ENCODE measurements around the gene IER5L. TPM values are rescaled to one million over a fixed set of nuclear protein-coding genes. Genes with fewer than 3 reads are reported as not detected.

The IER5L gene
- total RNA-seq, result 11.2 and 22.8 TPM in 2 replicates

GRCh38 chr9:129177791-129178567, at the start of gene IER5L:
IER5L (minus strand) TSS chr9:129178261; CDS start chr9:129178052, 209 bp downstream.
- peak; percentile 84 to 97 for DNase-seq (ENCODE audit: low read depth in 2 of 2)

- DNase-seq (ENCODE audit: low read depth in 2 of 2), result no peak
Measured at GRCh38 chr9:129227843-129228189, 49.8 kb upstream of the IER5L start.

DNA sequence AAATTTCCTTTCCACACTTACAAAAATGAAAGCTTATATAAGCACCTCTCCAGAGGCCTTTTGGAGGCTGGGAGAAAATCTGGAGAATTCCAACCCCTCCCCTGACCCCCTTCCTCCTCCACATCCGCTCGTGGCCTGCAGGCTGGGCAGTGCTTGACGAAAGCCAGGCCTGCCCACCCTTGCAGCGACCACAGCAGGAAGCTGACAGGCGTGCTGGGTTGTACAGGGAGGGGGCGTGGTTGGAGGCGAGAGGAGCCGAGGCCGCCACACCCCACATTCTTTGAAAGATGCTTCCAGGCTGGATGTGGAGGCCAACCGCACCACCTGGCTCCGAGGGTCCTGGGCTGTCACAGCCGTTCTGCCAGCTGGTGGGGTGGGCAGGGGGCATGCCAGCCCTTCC, 47.8 kb upstream of the IER5L start:
- DNase-seq (ENCODE audit: low read depth in 2 of 2), result peak in 1 of 2 donors; percentile 16

DNA sequence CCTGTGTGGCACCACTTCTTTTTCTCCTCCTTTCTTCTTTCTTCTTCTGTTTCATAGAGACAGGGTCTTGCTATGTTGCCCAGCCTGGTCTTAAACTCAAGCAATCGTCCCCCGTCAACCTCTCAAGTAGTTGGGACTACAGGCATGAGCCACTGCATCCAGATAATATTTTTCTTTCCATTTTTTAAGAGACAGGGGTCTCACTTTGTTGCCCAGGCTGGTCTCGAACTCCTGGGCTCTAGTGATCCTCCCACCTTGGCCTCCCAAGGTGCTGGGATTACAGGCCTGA, 47.4 kb upstream of the IER5L start:
- DNase-seq (ENCODE audit: low read depth in 2 of 2), result no peak

GRCh38 chr9:129224618-129225489, 46.8 kb upstream of the IER5L start:
- no peak for DNase-seq (ENCODE audit: low read depth in 2 of 2)

GRCh38 chr9:129223551-129224208, 45.6 kb upstream of the IER5L start:
- DNase-seq (ENCODE audit: low read depth in 2 of 2), result no peak

DNA sequence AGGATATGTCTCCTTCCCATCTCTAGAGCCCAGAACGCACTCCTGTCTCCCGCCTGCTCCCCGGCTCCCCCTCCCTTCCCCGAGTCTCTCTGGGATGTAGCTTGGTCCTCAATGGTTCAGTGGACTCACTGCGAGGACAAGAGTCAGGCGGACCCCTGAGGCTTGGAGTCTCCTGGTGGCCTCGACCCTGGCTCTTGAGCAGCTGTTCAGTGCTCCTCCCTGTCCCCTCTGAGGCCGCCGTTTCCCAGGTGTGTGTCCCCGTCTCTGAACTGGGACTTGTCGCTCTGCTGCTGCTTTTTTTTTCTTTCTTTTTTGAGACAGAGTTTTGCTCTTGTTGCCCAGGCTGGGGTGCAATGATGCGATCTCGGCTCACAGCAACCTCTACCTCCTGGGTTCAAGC, 44.8 kb upstream of the IER5L start:
- no peak for DNase-seq (ENCODE audit: low read depth in 2 of 2)

DNA sequence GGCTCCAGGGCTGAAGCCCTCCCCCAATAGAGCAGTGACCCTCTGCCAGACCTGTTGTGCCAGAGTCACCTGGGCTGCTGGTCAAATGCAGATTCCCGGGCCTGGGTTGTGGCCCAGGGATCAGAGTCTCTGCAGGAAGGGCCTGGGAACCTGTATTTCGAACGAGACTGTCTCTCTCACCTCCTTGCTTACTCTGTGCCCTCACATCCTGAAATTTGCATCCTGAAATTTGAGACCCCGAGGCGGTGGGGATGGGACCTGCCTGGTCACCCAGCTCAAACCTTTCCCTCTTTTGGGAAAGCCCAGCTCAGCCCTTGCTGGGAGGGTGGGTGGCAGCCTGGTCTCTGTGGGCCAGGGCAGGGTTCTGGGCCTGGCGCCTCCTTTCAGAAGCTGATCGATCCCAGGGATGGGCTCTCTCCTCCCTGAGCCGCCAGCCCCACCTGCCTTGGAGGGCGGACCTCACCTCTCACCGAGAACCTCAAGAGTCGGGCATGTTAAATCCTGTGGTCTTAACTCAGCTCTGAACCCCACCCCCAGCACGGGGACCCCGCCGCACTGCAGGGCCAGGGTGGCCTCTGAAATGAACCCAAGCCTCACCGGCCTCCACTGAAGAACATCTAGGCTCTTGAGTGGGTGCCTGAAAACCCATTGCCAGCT, 44.0 kb upstream of the IER5L start:
- no peak for DNase-seq (ENCODE audit: low read depth in 2 of 2)

DNA sequence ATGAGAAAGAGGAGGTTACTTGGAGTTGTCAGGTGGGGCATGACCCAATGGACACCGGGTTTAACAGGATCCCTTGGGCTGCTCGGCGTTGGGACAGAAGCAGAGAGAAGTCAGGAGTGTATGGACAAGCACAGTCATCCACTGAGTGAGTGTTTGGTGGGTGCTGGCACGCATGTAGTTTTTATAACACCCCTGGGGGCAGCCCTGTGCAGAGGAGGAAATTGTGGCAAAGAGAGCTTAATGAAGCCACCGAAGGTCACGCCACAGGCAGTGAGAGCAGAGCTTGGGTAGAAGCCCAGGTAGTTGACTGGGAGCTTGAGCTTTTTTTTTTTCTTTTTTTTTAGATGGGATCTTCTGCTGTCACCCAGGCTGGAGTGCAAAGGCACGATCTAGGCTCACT, 43.2 kb upstream of the IER5L start:
- DNase-seq (ENCODE audit: low read depth in 2 of 2), result no peak

DNA sequence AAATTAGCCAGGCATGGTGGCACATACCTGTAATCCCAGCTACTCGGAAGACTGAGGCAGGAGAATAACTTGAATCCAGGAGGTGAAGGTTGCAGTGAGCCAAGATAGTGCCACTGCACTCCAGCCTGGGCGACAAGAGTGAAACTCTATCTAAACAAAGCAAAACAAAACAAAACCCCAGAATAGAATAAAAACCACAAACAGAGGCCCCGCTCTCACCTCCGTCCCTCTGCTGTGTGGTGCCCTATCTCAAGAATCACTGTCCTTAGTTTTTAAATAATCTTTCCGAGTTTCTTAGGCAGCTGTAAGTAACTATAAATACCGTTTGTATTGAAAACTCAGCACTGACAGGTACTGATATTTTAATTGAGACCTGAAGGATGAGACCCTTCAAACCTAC, 42.7 kb upstream of the IER5L start:
- DNase-seq (ENCODE audit: low read depth in 2 of 2), result no peak

DNA sequence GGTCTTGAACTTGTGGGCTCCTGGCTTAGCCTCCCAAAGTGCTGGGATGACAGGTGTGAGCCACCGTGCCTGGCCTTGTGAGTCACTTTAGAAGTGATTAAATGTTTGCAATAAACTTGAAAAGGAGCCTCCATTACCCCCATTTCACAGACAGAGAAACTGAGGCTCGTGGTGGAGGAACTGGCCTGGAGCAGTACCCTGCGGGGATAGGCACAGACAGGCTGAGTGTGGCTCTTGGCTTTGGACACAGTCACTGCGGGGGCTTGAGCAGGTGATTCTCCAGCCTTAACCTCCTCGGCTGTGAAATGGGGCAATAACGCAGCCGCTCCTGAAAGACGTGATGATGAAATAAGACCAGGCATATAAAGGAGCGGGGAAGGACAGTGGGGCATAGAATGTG, 40.9 kb upstream of the IER5L start:
- no peak for DNase-seq (ENCODE audit: low read depth in 2 of 2)

- no peak for DNase-seq (ENCODE audit: low read depth in 2 of 2)
Measured at GRCh38 chr9:129218272-129218625, 40.2 kb upstream of the IER5L start.

GRCh38 chr9:129213551-129213950, 35.5 kb upstream of the IER5L start:
- no peak for DNase-seq (ENCODE audit: low read depth in 2 of 2)

- DNase-seq (ENCODE audit: low read depth in 2 of 2), result no peak
Measured at GRCh38 chr9:129211686-129212085, 33.6 kb upstream of the IER5L start.

GRCh38 chr9:129210125-129210524, 32.1 kb upstream of the IER5L start:
- DNase-seq (ENCODE audit: low read depth in 2 of 2), result no peak

DNA sequence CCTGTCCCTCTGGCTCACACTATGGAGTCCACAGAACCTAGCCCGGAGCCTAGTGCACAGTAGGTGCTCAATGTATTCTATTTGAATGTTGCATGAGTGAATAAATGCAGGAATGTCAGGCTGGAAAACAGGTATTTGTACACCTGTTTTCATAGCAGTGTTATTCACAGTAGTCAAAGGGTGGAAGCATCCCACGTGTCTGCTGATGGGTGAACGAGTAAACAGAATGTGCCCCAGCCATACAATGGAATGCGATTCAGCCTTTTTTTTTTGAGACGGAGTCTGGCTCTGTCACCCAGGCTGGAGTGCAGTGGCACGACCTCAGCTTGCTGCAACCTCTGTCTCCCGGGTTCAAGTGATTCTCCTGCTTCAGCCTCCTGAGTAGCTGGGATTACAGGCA, 31.5 kb upstream of the IER5L start:
- no peak for DNase-seq (ENCODE audit: low read depth in 2 of 2)

DNA sequence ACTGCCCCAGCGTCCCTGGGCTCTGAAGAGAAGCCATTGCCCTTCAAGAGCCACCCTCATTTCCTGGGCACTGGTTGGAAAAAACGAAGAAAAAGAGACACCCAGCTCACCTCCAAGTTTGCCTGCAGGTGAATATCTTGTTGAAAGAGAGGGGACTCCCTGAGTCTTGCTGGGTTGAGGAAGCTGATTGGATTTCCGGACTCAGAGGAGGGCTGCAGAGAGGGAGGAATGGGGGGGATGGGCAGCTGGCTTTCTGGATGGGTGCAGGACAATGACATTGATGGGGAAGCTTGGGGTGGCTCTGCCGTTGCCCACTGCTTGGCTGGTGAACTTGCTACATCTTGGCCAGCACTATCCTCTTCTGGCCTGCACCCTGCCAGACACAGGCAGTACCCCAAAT, 31.0 kb upstream of the IER5L start:
- no peak for DNase-seq (ENCODE audit: low read depth in 2 of 2)

DNA sequence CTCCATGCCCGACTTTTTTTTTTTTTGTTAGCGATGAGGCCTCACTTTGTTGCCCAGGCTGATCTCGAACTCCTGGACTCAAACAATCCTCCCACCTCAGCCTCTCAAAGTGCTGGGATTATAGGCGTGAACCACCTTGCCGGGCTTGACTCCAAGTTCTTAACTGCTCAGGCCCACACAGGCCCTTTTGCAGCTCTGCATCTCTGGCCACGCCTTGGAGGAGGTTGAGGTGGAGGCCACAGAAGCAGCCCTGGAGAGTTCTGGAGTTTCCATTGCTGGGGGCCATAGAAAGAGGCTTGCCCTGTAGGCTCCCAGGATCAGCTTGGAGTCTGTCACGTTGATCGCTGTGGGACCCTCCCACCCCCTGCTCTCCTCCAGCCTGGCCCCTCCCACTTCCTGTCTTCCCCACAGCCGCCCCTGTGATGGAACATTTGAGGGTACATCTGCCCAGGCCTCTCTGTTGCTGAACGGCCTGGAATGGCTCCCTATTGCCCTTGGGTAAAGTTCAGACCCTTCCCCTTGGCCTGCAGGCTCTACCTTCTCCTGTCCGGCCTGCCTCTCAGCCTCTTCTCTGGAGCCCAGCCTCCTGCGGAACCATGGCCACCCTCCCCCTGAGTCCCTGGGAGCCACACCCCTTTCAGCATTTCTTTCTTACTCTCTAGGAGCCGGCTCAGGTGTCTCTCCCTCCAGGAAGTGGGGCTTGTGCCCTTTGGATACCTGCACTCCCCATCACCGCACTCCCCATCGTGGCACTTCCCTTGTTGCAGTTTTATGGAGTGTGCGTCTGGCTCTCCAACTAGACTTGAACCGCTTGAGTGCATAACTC, 30.4 kb upstream of the IER5L start:
- no peak for DNase-seq (ENCODE audit: low read depth in 2 of 2)

DNA sequence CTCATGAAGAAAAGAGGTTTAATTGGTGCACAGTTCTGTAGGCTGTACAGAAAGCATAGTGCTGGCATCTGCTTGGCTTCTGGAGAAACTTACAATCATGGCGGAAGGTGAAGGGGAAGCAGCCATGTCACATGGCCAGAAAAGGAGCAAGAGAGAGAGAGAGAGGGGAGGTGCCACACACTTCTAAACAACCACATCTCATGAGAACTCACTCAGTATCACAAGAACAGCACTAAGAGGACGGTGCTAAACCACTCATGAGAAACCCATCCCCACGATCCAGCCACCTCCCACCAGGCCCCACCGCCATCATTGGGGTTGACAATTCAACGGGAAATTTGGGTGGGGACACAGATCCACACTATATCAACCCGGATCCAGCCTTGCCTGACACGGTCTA, 28.8 kb upstream of the IER5L start:
- DNase-seq (ENCODE audit: low read depth in 2 of 2), result no peak

DNA sequence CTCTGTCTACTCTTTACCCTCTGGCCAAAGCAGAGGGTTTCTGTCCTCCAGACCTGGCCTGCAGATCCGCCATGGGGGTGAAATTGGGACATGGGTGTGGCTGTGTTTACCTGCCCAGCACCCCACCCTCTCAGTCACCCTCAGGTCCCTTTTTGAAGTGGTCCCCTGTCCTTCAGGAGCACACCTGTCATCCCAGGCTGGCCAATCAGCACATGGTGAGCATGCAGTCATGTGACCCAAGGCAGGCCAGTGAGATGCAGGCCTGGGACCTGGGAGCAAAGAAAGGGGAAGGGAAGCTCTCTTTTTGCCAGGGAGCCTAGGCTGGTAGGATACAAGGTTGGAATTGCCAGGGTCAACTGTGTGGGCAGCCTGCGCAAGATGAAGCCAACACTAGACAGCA, 28.3 kb upstream of the IER5L start:
- no peak for DNase-seq (ENCODE audit: low read depth in 2 of 2)

- DNase-seq (ENCODE audit: low read depth in 2 of 2), result no peak
Measured at GRCh38 chr9:129204840-129205239, 26.8 kb upstream of the IER5L start.
